Spleen (tissue), 11 donors: ENCODE measurements around the gene RBMX. TPM values are rescaled to one million over a fixed set of nuclear protein-coding genes. Genes with fewer than 3 reads are reported as not detected.
A peak's percentile ranks its signal among the peaks of the same experiment; 100 is the strongest.

Source experiments
- DNase-seq: peaks from one replicate; pipeline ENCODE4 v3.0.0-alpha.2; 2020
- H3K27ac ChIP-seq, 8 donors: fragments of 200-600 bp; sonication (generic) in 7 of 8; 1 replicate in 4 of 8; 2 replicates in 4 of 8; pipeline versions ENCODE4 v1.5.0 to v1.8.0; 2016 to 2021; ENCODE audit warnings: inconsistent platforms in 4 of 8, mild to moderate bottlenecking in 4 of 8, moderate library complexity in 1 of 8
- H3K27me3 ChIP-seq, 7 donors: fragments of 200-600 bp; sonication (generic) in 6 of 7; replicated peaks in 1 of 7; 1 replicate in 4 of 7; 2 replicates in 3 of 7; pipeline versions ENCODE4 v1.5.0 to v1.8.0; 2016 to 2021; ENCODE audit warnings: inconsistent platforms in 3 of 7, mild to moderate bottlenecking in 1 of 7
- H3K36me3 ChIP-seq, 6 donors: fragments of 200-600 bp; sonication (generic) in 5 of 6; 1 replicate in 4 of 6; 2 replicates in 2 of 6; pipeline versions ENCODE4 v1.5.0 to v1.8.0; 2016 to 2021; ENCODE audit warnings: inconsistent platforms in 2 of 6
- H3K4me1 ChIP-seq, 6 donors: fragments of 200-600 bp; sonication (generic) in 5 of 6; 1 replicate in 3 of 6; 2 replicates in 3 of 6; pipeline versions ENCODE4 v1.5.0 to v1.8.0; 2016 to 2021; ENCODE audit warnings: inconsistent platforms in 3 of 6
- H3K4me3 ChIP-seq, 8 donors: fragments of 200-600 bp; sonication (generic) in 7 of 8; 1 replicate in 4 of 8; 2 replicates in 4 of 8; pipeline versions ENCODE4 v1.5.0 to v1.8.0; 2016 to 2021; ENCODE audit warnings: inconsistent platforms in 4 of 8, mild to moderate bottlenecking in 4 of 8, moderate library complexity in 2 of 8
- H3K9me3 ChIP-seq, 8 donors: fragments of 200-600 bp; sonication (generic) in 7 of 8; 1 replicate in 4 of 8; 2 replicates in 4 of 8; pipeline versions ENCODE4 v1.5.0 to v1.8.0; 2016 to 2021; ENCODE audit warnings: inconsistent platforms in 4 of 8
- CTCF ChIP-seq, 11 experiments: fragments of 200-600 bp in 7 of 11; fragments of 450-650 bp in 4 of 11; sonication (generic) in 4 of 11; IDR thresholded peaks in 8 of 11; conservative IDR thresholded peaks in 3 of 11; 1 replicate in 7 of 11; 2 replicates in 4 of 11; pipeline versions ENCODE4 v1.4.0 to v1.8.0; 2016 to 2021; ENCODE audit warnings: antibody characterized with exemption in 11 of 11, inconsistent platforms in 4 of 11, mild to moderate bottlenecking in 1 of 11
- POLR2A ChIP-seq, 3 donors: fragments of 450-650 bp; IDR thresholded peaks; one replicate each; pipeline ENCODE4 v1.5.1; 2017; ENCODE audit warnings: antibody characterized with exemption in 3 of 3, mild to moderate bottlenecking in 1 of 3
- POLR2AphosphoS5 ChIP-seq, 3 donors: sonication (generic); formaldehyde crosslinking; IDR thresholded peaks; one replicate each; pipeline ENCODE4 v1.5.1; 2017; ENCODE audit warnings: antibody characterized with exemption in 3 of 3
- WGBS, 5 donors: extraction: QIAGEN DNeasy Blood & Tissue Kit in 3 of 5; methylation state at CpG; one replicate each; pipeline versions ENCODE4 v1.1.5 to v1.1.7; 2013 to 2018; 5-methylcytosine and 5-hydroxymethylcytosine counted together
- intact Hi-C: fragments of 100-400 bp; cut with DNase I; formaldehyde crosslinking; loops from one replicate; pipeline ENCODE4 v1.15.0; 2023; ENCODE audit warnings: low total_unique reads
- polyA plus RNA-seq, 3 donors: library from polyadenylated mRNA; stranded (reverse); fragments of 200-250 nt; gene quantifications; one replicate each; pipeline ENCODE4 v1.2.1, GENCODE V29; 2013
- total RNA-seq, 7 donors: library from RNA; depleted of rRNA in 3 of 7; stranded (reverse); fragments of >200 nt in 3 of 7; fragmentation: NEBNext Ultra II Directional in 4 of 7; extraction: Animal tissue kit (Norgen Biotek cat#: 25700) in 4 of 7; gene quantifications; one replicate each; pipeline versions ENCODE4 v1.1.0 to v1.2.1, GENCODE V29; 2016 to 2021
- donor health status: healthy with polysubstance abuse.
- donor health status: DM: no; HTN: no; CAD: no; lungs with moderate emphysema.
- donor health status: DM: no; HTN: no; CAD: no.
- donor health status: Bipolar disorder and iron deficiency.
- donor health status: healthy.
- donor health status: DM: no; HTN: no; CAD: no.
- donor health status: DM: yes; HTN: yes; CAD: no.

The RBMX gene
- total and polyA plus RNA-seq, 10 donors, result 111 to 286 (median 168) TPM

GRCh38 chrX:136911253-136911652 is 30.7 kb upstream of the RBMX start:
- no peak overlapping the region for H3K4me3 ChIP-seq
- peaks cover 0 to 16% (median 5%) of the 10 kb centered on the region in 6 donors for H3K4me1 ChIP-seq
- no peaks in the 10 kb centered on the region for H3K27me3 ChIP-seq
- TF ChIP-seq POLR2AphosphoS5 (IDR thresholded peaks at IDR 0.05), result no peak
- TF ChIP-seq CTCF (IDR thresholded peaks at IDR 0.05 in 8 of 11, conservative IDR thresholded peaks at IDR 0.05 in 3 of 11), result no peak
- TF ChIP-seq POLR2A (IDR thresholded peaks at IDR 0.05), result no peak
- 53 to 64% (median 62%) methylated on average over 3 of the region's 3 CpGs for WGBS, 5 donors
- DNase-seq, result no peak
- intact Hi-C loops, result no loop called here
- H3K9me3 ChIP-seq, result no peaks in the 10 kb centered on the region
- no peaks in the 10 kb centered on the region for H3K36me3 ChIP-seq
- peak overlapping the region in 4 of 8 donors; percentile 8 to 86 (median 51) for H3K27ac ChIP-seq

- Histone ChIP-seq H3K27ac (peak overlapping the region in 5 of 8 donors; percentile 8 to 86 (median 84)), H3K4me1 (peaks cover 0 to 16% (median 5%) of the 10 kb centered on the region in 6 donors), H3K27me3 (no peaks in the 10 kb centered on the region), H3K9me3 (no peaks in the 10 kb centered on the region), H3K36me3 (no peaks in the 10 kb centered on the region), H3K4me3 (peak overlapping the region in 5 of 8 donors; percentile 71 to 84 (median 73))
- DNase-seq, result no peak
- WGBS, 5 donors, result 57 to 64% (median 60%) methylated on average over 4 of the region's 4 CpGs
- TF ChIP-seq POLR2A (IDR thresholded peaks at IDR 0.05) (no peak), POLR2AphosphoS5 (IDR thresholded peaks at IDR 0.05) (no peak), CTCF (IDR thresholded peaks at IDR 0.05 in 8 of 11, conservative IDR thresholded peaks at IDR 0.05 in 3 of 11) (no peak)
- intact Hi-C loops, result no loop called here
Measured at GRCh38 chrX:136910565-136911035, 30.1 kb upstream of the RBMX start.

GRCh38 chrX:136909706-136910564 is 29.4 kb upstream of the RBMX start:
- TF ChIP-seq POLR2A (IDR thresholded peaks at IDR 0.05) (no peak), POLR2AphosphoS5 (IDR thresholded peaks at IDR 0.05) (no peak), CTCF (IDR thresholded peaks at IDR 0.05 in 8 of 11, conservative IDR thresholded peaks at IDR 0.05 in 3 of 11) (no peak)
- Histone ChIP-seq H3K4me3 (peak overlapping the region; percentile 57 to 84 (median 72)), H3K9me3 (no peaks in the 10 kb centered on the region), H3K27me3 (no peaks in the 10 kb centered on the region), H3K4me1 (peaks cover 0 to 16% (median 5%) of the 10 kb centered on the region in 6 donors), H3K27ac (peak overlapping the region in 7 of 8 donors; percentile 76 to 86 (median 83)), H3K36me3 (no peaks in the 10 kb centered on the region)
- intact Hi-C loops, result no loop called here
- DNase-seq, result no peak
- 0 to 33% (median 1%) methylated on average over 21 to 26 of the region's 26 CpGs for WGBS, 5 donors

- Histone ChIP-seq H3K27me3 (no peaks in the 10 kb centered on the region), H3K4me3 (peak overlapping the region; percentile 57 to 84 (median 72)), H3K4me1 (peaks cover 0 to 16% (median 5%) of the 10 kb centered on the region in 6 donors), H3K36me3 (no peaks in the 10 kb centered on the region), H3K9me3 (peaks cover 0 to 2% (median 0%) of the 10 kb centered on the region in 8 donors), H3K27ac (peak overlapping the region in 7 of 8 donors; percentile 76 to 86 (median 83))
- TF ChIP-seq CTCF (IDR thresholded peaks at IDR 0.05 in 8 of 11, conservative IDR thresholded peaks at IDR 0.05 in 3 of 11), result no peak
- peak in 2 of 3 donors; percentile 56 to 68 for TF ChIP-seq POLR2AphosphoS5 (IDR thresholded peaks at IDR 0.05)
- peak; percentile 91 for DNase-seq
- intact Hi-C loops, result no loop called here
- WGBS, 5 donors, result 0 to 39% (median 0%) methylated on average over 10 to 47 of the region's 47 CpGs
Measured at GRCh38 chrX:136909119-136909705, 28.7 kb upstream of the RBMX start.
